Psoas muscle (tissue), 8 donors: ENCODE measurements around the gene ZNF143. TPM values are rescaled to one million over a fixed set of nuclear protein-coding genes. Genes with fewer than 3 reads are reported as not detected.
"Not testable (repeated sequence)": the region's sequence is repeated elsewhere in the genome, so short reads cannot be mapped to it uniquely, and the experiment has no call there.

ENCODE experiments used
- ATAC-seq, 4 donors: fragments of 200-7000 bp; cut with Tn5 transposase; one replicate each; pipeline ENCODE4 v1.9.1; 2020; ENCODE audit warnings: moderate library complexity in 3 of 4, mild to moderate bottlenecking in 2 of 4
- DNase-seq, 2 donors: peaks; one replicate each; pipeline ENCODE4 v3.0.0-alpha.2; 2020
- H3K27ac ChIP-seq: fragments of 200-600 bp; one replicate; pipeline ENCODE4 v1.8.0; 2022
- H3K27me3 ChIP-seq, 3 donors: fragments of 200-600 bp in 1 of 3; one replicate each; pipeline versions ENCODE4 v1.6.1 to v1.8.0; 2013 to 2022; ENCODE audit warnings: low read length in 2 of 3, mild to moderate bottlenecking in 2 of 3, moderate library complexity in 1 of 3; ENCODE audit not compliant: insufficient read depth in 3 of 3
- H3K36me3 ChIP-seq, 2 donors: fragments of 200-600 bp in 1 of 2; one replicate each; pipeline versions ENCODE4 v1.6.1 to v1.8.0; 2013 to 2022; ENCODE audit warnings: low read depth in 1 of 2, mild to moderate bottlenecking in 1 of 2, moderate library complexity in 1 of 2; ENCODE audit not compliant: insufficient read depth in 1 of 2
- H3K4me1 ChIP-seq: fragments of 200-600 bp; one replicate; pipeline ENCODE4 v1.8.0; 2022
- H3K4me3 ChIP-seq: fragments of 200-600 bp; one replicate; pipeline ENCODE4 v1.8.0; 2022; ENCODE audit warnings: mild to moderate bottlenecking
- H3K9me3 ChIP-seq: fragments of 200-600 bp; one replicate; pipeline ENCODE4 v1.8.0; 2022
- WGBS, 3 donors: extraction: QIAGEN DNeasy Blood & Tissue Kit; methylation state at CpG; one replicate each; pipeline versions ENCODE4 v1.1.6 to v1.1.7; 2013; 5-methylcytosine and 5-hydroxymethylcytosine counted together
- intact Hi-C, 2 donors: fragments of 100-400 bp; cut with DNase I; formaldehyde crosslinking; loops; one replicate each; pipeline versions ENCODE4 v1.11.0 to v1.14.2; 2022
- polyA plus RNA-seq, 3 donors: library from polyadenylated mRNA; stranded (reverse); fragments of 200-250 nt; gene quantifications; one replicate each; pipeline ENCODE4 v1.2.3, GENCODE V29; 2013
- total RNA-seq, 4 donors: library from RNA; stranded (reverse); fragmentation: NEBNext Ultra II Directional in 2 of 4; extraction: Animal tissue kit (Norgen Biotek cat#: 25700) in 2 of 4; gene quantifications; one replicate each; pipeline versions ENCODE4 v1.2.1 to v1.2.4, GENCODE V29; 2021 to 2023
- TF ChIP-seq, protein P1 (sequence below): fragments of 200-600 bp; IDR thresholded peaks from one replicate; pipeline ENCODE4 v1.8.0; 2022; ENCODE audit warnings: antibody characterized with exemption
- donor health status: healthy with polysubstance abuse.
- donor health status: DM: no; HTN: no; CAD: no; lungs with moderate emphysema.
- donor health status: Bipolar disorder and iron deficiency.
- donor health status: healthy.
- donor health status: DM: yes; HTN: yes; CAD: no.
- donor health status: DM: no; HTN: no; CAD: no.
- donor health status: DM: no; HTN: no; CAD: no.
- donor health status: DM: yes; HTN: yes; CAD: no.

The ZNF143 gene
- total and polyA plus RNA-seq, 7 donors, result 21.1 to 27.9 (median 24.4) TPM

DNA sequence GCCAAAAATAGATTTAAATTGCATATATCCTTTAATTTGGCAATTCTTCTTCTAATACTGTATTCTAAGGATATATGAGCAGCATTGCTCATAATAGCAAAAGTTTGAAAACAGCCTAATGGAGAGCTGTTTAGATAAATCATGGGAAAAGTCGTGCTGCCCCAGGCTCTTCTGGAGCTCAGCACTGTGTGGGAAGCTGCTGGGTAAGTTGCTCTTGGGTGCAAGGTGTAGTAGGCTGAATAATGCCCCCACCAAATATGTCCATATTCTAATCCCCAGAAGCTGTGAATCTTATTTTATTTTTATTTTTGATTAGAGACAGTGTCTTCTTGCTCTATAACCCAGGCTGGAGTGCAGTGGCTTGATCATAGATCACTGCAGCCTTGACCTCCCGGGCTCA is 77.7 kb downstream of the ZNF143 start:
- Histone ChIP-seq H3K9me3 (no peaks in the 10 kb centered on the region), H3K36me3 (no peaks in the 10 kb centered on the region), H3K4me3 (no peak overlapping the region), H3K27me3 (no peaks in the 10 kb centered on the region), H3K27ac (no peak overlapping the region), H3K4me1 (no peaks in the 10 kb centered on the region)
- intact Hi-C loops, result loop anchor here in 1 of 2 donors (10.0 kb wide), 2 partner anchors 76 to 206 kb away; no protein-coding TSS in a partner anchor
- 82 to 90% (median 85%) methylated on average over 2 of the region's 2 CpGs for WGBS, 3 donors
- TF ChIP-seq, protein P1, sequence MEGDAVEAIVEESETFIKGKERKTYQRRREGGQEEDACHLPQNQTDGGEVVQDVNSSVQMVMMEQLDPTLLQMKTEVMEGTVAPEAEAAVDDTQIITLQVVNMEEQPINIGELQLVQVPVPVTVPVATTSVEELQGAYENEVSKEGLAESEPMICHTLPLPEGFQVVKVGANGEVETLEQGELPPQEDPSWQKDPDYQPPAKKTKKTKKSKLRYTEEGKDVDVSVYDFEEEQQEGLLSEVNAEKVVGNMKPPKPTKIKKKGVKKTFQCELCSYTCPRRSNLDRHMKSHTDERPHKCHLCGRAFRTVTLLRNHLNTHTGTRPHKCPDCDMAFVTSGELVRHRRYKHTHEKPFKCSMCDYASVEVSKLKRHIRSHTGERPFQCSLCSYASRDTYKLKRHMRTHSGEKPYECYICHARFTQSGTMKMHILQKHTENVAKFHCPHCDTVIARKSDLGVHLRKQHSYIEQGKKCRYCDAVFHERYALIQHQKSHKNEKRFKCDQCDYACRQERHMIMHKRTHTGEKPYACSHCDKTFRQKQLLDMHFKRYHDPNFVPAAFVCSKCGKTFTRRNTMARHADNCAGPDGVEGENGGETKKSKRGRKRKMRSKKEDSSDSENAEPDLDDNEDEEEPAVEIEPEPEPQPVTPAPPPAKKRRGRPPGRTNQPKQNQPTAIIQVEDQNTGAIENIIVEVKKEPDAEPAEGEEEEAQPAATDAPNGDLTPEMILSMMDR, result no peak
- DNase-seq, result no peak
- no peak for ATAC-seq

DNA sequence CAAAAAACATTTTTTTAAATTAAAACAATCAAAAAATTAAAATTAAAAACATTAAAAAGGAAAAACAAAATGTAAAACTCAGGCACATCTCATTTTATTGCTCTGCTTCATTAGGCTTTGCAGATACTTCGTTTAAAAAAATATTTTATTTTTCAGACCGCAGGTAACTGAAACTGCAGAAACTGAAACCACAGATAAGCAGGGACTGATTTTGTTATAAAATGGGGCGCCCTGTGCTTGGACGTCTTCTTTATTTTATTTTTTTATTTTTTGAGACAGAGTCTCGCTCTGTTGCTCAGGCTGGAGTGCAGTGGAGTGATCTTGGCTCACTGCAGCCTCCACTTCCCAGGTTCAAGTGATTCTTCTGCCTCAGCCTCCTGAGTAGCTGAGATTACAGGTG is 88.4 kb downstream of the ZNF143 start:
- H3K4me1 ChIP-seq, H3K27me3 ChIP-seq, H3K9me3 ChIP-seq, DNase-seq, H3K36me3 ChIP-seq, ATAC-seq, H3K4me3 ChIP-seq, H3K27ac ChIP-seq, intact Hi-C loops: not testable (repeated sequence)
- WGBS, 3 donors, result 93 to 97% (median 94%) methylated on average over 5 of the region's 5 CpGs

DNA sequence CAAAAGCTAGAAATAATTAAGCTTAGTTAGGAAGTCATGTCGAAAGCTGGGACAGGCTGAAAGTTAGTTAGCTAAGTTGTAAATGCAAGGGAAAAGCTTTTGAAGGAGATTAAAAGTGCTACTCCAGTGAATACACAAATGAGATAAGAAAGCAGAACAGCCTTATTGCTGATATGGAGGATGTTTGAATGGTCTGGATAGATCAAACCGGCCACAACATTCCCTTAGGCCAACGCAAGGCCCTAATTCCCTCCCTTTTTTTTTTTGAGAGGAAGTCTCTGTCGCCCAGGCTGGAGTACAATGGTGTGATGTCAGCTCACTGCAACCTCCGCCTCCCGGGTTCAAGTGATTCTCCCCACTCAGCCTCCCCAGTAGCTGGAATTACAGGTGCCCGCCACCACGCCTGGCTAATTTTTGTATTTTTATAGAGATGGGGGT is 89.4 kb downstream of the ZNF143 start:
- ATAC-seq, result no peak
- Histone ChIP-seq H3K27me3 (no peaks in the 10 kb centered on the region), H3K36me3 (no peaks in the 10 kb centered on the region), H3K9me3 (no peaks in the 10 kb centered on the region), H3K27ac (no peak overlapping the region), H3K4me3 (no peak overlapping the region), H3K4me1 (no peaks in the 10 kb centered on the region)
- DNase-seq, result no peak
- intact Hi-C loops, result no loop called here
- 89 to 92% (median 92%) methylated on average over 8 of the region's 8 CpGs for whole genome bisulfite sequencing, 3 donors
- TF ChIP-seq, protein P1, result no peak

DNA sequence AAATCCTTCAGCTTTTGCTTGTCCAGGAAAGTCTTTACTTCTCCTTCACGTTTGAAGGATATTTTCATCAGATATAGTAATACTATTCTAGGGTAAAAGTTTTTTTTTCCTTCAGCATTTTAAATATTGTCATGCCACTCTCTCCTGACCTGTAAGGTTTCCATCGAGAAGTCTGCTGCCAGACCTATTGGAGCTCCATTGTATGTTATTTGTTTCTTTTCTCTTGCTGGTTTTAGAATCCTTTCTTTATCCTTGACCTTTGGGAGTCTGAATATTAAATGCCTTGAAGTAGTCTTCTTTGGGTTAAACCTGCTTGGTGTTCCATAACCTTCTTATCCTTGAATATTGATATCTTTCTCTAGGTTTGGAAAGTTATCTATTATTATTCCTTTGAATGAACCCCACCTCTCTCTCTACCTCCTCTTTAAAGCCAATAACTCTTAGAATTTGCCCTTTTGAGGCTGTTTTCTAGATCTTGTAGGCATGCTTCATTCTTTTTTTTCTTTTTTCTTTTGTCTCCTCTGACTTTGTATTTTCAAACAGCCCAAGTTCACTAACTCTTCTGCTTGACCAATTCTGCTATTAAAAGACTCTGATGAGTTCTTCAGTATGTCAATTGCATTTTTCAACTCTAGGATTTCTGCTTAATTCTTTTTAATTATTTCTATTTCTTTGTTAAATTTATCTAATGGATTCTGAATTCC is 100.6 kb downstream of the ZNF143 start:
- Histone ChIP-seq H3K4me3 (no peak overlapping the region), H3K9me3 (peaks cover 3% of the 10 kb centered on the region), H3K27me3 (no peaks in the 10 kb centered on the region), H3K4me1 (peaks cover 16% of the 10 kb centered on the region), H3K36me3 (no peaks in the 10 kb centered on the region), H3K27ac (no peak overlapping the region)
- intact Hi-C loops, result no loop called here
- DNase-seq, result no peak
- TF ChIP-seq, protein P1, result no peak
- ATAC-seq, result no peak
- WGBS, 3 donors, result 94 to 97% (median 95%) methylated on average over 2 of the region's 2 CpGs

DNA sequence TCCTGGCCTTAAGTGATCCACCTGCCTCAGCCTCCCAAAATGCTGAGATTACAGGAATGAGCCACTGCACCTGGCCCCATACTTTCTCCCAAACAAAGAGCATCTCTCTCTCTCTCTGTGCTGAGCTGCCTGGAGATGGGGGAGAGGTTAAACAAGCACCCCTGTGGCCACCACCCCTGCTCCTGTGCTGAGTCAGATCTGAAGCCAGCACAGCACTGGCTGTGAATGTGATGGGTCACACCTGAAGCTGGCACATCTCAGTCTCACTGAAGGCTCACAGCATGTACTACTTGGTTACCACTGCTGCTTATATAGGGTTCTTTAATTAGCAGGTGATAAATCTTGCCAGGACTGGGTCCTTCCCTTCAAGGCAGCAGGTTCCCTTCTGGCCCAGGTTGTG is 101.9 kb downstream of the ZNF143 start:
- H3K4me1 ChIP-seq, result peaks cover 21% of the 10 kb centered on the region
- no peaks in the 10 kb centered on the region for H3K36me3 ChIP-seq
- DNase-seq (no peak), ATAC-seq (no peak)
- no peaks in the 10 kb centered on the region for H3K27me3 ChIP-seq
- peaks cover 3% of the 10 kb centered on the region for H3K9me3 ChIP-seq
- TF ChIP-seq, protein P1, result no peak
- no peak overlapping the region for H3K4me3 ChIP-seq
- intact Hi-C loops, result no loop called here
- no peak overlapping the region for H3K27ac ChIP-seq
